ENCODE data around the gene MRTFB.

MRTFB gene

DNA sequence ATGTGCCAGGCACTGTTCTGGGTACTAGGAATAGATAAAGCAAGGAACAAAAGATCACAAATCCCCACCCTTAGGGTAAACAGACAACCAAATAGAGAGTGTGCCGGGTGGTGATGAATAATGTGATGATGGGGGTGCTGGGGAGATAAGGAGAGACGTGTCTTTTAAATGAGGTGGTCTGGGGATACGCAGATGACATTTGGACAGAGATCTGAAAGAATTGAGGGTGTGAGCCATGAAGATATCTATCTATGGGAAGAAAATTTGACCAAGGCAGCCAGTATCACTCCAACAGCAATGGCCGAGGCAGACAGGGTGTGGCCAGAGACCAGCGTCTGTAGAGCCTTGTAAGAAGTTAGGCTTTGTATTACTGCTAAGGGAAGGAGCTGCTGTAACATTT is 165.3 kb downstream of the MRTFB start:
- no peak for DNase-seq (ENCODE audit: low spot score)

DNA sequence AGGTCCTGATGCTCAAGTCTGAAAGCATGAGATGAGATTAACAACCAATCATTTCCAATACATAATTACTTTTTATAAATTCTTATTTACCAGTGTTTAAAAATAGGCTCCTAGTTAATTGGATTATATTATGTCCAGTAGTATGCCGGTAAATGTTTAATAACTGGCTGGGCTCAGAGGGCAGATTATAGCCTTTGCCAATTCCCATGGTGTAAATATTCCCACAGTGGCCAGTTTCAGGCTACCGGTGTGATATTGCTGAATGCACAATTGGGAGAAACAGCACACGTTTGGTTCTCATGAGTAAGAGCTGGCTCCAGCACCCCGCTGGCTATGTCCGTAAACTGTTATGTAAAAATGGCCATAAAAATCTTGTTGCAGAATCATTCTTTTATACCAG is 167.6 kb downstream of the MRTFB start:
- no peak for DNase-seq (ENCODE audit: low spot score)

DNA sequence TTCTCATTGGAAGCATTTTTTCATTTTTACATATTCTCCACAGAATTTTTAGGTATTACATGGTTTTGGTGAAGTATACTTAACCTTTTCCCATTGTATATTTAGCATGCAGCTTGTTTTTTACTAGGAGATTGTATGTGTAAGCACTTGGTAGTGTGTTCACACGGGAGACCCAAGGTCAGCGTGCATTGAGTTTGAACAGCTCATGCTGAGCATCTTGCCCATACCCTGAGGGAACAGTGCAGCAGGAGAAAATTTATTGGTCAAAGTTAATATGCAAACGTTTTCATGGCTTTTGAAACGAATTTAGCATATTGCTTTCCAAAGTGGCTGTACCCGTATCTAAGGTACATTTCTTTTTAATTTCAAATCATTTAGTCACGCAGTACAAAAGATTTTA is 168.7 kb downstream of the MRTFB start:
- no peak for DNase-seq (ENCODE audit: low spot score)

DNA sequence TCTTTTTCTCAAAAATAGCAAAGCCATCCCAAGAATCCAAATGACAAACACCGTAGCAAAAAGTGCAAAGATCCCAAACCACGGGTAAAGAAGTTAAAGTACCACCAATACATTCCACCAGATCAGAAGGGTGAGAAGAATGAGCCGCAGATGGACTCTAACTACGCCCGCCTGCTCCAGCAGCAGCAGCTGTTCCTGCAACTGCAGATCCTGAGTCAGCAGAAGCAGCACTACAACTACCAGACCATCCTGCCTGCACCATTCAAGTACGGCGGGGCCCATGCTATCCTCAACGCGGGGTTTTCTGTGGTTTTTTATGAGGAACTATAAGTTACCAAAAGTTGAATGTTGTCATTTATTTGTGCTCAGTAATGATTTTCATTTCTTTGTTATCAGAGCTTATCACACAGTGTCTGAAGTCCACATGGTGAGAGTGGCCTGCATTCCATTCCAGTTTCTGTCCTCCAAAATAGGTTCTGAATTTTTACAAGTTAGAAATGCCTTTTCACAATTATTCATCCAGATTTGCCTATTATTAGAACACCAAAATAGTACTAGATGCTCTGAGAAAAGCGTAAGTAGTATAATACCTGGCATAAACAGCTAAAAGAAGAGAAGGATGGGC is 169.2 kb downstream of the MRTFB start:
- no peak for DNase-seq (ENCODE audit: low spot score)

DNA sequence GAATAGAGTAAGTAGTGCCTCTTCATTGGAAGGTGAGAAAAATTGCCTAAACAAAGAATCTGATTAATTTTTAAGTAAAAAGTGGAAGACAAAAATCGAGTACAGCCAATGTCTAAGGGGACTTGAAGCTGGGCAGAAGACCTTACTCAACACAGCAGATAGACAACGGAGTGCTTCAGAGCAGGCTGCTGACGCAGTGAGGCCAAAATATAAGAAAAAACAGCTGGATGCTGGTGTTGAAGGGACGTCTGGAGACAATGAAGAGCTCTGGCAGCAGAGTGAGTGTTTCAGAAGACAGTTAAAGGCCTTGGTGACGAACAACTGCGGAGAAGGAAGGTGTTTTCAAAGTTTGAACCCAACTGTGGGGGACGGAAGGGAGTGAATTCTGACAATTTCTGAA is 169.8 kb downstream of the MRTFB start:
- DNase-seq (ENCODE audit: low spot score), result no peak

DNA sequence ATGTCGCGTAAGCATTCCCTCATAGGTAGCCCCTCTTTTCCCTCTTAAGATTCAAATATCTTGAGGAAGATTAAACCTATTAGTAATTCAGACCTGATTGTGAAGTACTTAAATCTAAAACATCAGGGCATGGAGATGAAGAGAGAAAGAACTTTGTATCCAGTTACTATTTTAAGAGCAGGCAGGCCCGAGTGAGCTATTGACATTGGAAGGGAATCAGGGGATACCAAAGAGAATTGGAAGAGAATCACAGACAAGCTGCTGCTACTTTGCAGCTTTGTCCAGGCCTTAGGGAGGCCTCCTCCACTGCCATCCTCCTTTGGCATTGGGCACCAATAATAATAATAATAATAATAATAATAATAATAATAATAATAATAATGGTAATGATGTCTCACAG is 170.5 kb downstream of the MRTFB start:
- DNase-seq (ENCODE audit: low spot score), result no peak

DNA sequence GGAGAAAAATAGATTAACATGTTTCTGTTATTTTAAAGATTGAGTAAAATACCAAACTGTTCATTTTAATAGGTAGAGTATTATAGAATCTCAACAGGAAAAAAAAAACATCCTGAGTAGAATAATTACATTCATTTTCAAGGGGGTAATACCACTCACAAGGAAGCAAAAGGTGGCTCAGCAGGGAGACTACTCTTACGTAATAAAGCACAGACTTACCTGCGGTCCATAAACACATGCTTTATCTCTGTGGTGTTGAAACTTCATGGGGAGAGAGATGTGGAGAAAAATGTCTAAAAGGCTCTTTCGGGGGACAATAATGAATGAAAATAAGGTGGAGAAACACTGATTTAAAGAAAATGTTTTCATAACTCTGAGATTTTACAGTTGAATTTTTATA is 171.7 kb downstream of the MRTFB start:
- no peak for DNase-seq (ENCODE audit: low spot score)

DNA sequence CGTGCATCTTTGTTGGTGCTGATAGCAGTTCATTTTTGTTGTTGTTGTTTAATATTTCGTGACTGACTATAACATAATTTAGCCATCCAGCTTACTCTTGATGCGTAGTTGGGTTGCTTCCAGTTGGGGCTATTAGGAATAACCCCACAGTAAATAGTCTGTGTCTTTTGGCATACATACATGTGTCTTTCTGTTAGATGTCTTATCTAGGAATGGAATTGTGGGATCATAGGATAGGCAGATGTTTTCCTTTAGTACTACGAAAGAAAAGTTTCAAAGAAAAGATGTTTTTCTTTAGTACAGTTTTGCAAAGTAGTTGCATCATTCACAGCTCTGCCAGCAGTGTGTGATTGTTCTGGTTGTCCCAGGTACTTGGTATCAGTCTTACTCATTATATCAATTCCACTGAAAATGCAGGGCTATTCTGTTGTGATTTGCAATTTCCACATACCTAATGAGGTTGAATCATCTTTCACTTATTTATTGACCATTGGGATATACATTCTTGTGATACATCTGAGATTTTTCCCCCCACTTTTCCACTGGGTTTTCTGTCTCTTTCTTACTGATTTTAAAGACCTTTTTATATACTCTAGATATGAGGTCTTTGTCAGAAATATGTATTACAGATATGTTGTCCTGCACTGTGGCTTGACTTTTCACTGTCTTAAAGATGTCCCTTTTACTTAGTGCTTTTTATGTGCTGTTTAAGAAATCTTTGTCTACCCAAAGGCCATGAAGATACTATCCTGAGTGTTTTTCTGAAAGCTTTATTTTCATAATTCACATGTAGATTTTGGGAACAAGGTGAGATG is 173.3 kb downstream of the MRTFB start:
- no peak for DNase-seq (ENCODE audit: low spot score)

DNA sequence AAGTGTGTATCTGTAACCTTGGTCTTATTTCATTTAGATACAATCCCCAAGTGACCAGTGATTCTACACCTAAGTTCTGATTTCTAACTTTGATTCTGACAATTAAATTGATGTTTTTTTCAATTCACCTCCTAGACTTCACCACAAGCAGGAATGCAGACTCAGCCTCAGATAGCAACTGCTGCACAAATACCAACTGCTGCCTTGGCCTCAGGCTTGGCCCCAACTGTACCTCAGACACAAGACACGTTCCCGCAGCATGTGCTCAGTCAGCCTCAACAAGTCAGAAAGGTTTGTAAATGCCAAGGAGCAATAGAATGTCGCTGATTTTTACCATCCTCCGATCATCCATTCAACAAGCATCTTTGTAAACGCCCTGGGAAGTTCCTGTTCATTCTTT is 177.7 kb downstream of the MRTFB start:
- no peak for DNase-seq (ENCODE audit: low spot score)

DNA sequence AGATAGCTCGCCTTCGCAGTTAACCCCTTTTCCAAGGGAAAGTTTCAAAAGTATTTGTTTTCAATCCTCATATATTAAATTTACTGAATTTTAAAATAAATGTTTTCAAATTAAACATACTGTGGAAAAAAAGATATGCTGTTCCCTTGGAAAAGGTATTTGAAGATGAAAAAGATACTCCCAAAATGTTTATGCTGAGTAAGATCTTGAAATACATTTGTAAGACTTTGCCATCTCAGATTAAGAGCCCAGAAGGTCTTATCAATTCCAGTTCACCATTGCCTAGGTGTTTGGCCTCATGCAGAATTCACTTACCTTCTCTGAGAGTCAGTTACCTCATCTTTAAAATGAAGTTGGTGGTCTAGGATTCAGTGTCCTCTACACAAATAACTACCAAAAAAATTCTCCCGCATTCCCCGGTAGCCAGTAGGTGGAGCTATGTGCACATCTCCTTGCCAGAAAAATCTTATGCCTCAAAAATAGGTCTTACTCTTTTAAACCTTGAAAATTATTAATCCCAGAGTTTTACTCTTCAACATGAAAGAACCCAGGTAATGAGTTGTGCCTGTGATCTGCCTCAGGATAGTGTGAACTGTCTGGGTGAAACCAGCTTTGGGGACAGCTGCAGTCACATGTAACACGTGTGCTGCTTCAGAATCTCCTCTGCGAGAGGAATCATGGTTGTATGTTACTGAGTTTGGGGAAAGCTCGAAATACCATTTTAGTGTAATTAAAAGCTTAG is 178.3 kb downstream of the MRTFB start:
- peak; percentile 76 for DNase-seq (ENCODE audit: low spot score)

DNA sequence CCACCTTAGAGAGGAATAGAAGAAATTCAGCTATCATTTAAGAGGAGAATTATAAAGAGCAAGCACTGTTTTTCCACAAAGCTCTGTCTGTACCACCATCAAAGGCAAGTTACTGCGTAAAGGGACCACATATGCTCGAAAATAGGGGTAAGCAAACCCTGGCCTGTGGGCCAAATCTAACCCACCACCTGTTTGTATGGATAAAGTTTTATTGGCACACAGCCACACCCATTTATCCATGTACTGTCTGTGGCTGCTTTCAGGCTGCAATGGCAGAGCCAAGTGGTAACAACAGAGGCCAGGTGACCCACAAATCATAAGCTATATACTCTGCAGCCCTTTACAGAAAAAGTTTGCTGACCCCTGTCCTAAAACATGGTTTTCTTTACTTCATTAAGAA is 180.3 kb downstream of the MRTFB start:
- DNase-seq (ENCODE audit: low spot score), result no peak

DNA sequence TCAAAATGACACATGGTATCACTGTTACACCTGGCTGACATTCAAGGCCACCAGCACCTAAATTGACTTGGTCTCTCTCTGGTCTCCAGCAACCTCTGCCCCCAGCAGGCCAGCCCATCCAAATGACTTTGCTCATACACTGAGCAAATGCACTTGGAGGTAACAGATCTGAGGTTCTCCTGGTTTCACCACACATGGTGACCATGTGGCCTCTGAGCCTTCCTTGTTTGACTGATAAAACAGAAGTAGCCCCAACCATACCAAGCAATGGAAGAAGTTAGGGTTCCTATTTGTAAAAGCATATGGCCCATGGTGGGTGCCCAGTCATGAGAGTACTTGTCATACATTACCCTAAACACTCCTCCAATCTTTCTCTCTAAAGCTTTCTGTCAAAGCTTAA is 181.7 kb downstream of the MRTFB start:
- no peak for DNase-seq (ENCODE audit: low spot score)

DNA sequence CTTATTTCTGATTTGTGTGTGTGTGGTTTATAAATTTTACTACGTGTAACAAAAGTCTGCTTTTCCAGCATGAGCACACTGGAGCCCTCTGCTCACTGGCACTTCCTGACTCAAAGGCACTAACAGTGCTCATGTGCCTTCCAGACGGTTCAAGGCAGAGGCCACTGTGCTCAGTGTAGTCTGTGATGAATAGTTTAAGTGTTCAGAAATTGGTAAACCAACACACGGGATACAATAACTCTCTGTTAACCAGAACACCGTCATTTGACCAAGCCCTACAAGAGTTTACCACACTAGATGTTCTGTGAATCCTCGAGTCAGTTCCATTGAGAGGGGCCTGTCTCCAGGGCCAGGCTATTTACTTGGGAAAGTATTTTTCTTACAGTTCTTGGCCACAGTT is 191.9 kb downstream of the MRTFB start:
- no peak for DNase-seq (ENCODE audit: low spot score)

DNA sequence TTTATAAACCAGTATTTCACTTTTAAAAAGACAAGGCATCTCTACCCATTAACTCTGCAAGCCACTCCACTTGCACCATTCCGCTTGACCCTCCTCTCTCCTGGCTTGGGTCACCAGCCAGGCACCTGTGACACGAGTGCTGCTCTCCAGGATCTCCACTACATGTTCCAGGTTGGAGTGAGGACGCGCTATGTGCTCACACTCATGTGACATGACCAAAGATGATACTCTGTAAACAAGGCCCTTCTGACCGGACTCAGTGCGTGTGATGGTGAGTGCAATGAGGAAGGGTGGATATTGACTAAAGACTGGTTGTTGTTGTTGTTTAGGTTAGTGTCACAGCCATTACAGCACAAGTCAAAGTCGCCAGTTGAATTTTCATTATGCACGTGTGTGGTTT is 192.7 kb downstream of the MRTFB start:
- no peak for DNase-seq (ENCODE audit: low spot score)

DNA sequence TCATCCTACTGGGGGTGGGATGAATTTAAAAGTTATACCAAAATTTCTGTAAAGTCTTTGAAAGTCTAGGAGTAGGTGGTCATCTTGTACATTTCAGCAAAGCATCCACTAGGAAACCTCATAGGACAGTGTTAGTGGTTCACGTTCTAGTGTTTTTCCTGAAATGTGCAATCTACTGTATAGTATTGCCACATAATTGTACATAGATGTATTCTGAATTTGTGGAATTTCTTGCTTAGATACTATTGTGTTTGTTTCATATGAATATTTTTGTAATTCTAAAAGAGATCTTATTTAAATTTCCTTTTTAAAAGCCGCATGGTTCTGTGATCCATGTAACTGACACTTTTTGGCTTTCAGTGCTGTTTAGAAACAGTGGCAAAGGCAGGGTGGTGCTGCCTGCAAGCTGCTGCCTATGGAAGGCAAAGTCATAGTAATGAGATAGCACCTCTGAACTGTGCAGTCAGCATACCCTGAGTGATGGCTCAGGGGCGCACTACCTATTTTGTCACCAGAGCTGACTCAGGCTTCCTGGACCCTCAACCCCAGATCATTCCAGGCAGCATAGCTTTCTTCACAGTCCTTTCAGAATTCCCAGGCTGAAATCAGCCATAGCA is 193.3 kb downstream of the MRTFB start:
- no peak for DNase-seq (ENCODE audit: low spot score)

DNA sequence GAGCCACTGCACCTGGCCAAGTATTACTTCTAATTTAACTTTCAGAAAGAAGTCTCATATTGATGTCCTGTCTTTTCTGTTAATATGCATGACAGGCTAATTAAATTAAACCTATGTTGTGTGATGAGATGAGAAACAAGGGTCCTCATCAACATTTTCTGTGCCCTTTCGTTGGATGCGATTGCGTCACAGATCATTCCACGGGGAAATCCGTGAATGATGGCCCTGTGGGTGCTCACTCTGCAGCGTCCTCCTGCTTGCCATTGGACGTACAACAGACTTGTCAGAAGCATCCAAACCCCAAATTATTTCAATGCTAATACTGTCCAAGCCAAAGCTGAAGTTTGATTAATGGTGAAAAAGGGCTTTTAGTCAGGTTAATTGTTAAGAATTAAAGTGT is 197.0 kb downstream of the MRTFB start:
- no peak for DNase-seq (ENCODE audit: low spot score)

DNA sequence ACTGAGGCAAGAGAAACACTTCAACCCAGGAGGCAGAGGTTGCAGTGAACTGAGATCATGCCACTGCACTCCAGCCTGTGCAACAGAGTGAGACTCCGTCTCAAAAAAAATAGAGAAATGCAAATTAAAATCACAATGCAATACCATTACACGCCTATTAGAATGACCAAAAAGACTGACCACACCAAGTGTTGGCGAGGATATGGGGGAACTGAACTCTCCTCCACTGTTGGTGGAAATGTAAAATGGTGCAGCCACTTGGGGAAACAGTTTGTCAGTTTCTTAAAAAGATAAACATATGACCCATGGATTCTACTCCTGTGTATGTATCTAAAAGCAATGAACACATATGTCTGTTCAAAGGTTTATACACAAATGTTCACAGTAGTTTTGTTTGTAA is 204.8 kb downstream of the MRTFB start:
- DNase-seq (ENCODE audit: low spot score), result no peak

DNA sequence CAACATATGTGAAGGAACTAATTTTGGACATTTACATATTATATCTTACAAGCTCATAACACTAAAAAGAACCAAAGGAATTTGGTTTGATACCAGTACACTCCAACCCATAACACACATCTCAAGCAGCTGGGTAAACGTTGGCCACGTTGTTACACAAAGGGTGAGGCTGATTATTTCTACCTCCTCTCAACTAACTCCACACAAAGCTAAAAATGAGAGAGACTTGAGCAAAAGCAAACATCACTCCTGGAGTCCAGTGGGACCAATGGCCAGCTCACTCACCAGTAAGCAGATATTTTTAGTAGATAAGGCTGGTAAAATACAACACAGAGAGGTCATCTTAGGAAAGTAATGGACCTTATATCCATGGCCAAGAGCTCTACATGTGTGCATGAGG is 207.6 kb downstream of the MRTFB start:
- DNase-seq (ENCODE audit: low spot score), result no peak

DNA sequence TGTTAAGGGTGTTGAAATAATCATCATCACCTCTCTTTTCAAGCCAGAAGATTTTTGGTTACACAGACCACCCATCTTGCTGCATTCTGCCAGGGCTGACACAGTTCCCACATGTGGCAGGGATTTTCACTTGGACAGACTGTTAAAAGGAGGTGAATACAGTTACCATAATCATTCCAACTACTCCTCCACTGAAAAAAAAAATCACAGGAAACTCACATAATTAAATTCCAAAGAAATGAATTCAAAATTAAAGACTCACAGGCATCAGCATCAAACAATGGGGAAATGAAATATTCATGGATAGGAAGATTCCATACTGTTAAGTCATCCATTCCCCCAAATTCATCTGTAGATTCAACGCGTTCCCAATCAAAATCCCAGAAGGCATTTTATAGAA is 209.4 kb downstream of the MRTFB start:
- no peak for DNase-seq (ENCODE audit: low spot score)

DNA sequence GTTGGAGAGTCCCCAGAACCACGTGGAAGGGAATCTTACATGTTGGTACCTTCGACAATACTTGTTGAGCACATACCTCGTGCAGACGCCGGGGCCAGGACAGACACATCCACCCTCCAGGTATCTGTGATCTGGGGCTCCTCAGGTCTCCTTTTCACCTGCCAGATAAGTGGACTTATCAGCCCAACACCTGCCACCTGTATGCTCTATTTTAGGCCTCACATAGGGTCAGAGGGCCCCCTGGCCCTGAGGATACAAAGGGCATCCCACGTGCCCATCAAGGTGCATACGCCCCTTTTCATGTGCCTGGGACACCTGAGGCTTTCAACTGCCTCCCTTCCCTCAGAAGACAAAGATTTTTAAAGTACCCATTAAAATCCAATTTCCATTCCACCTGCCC is 212.7 kb downstream of the MRTFB start:
- no peak for DNase-seq (ENCODE audit: low spot score)

DNA sequence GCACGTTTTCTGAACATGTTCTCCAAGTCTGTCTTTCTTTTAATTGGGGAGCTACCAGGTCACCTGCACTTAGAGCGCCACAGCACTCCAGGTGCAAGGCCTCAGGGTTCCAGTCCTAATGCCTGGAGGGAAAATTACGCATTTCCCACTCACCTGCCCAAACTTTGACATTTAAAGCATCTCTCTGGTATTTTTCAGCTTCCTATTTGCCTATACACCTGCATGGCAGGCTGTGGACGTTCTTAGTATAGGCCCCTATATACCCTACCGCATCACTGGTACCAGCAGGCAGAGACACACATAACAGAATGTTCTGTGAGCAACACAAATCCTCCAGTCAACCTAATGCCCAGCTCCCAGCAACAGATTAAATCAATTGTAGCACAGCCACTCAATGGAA is 213.3 kb downstream of the MRTFB start:
- no peak for DNase-seq (ENCODE audit: low spot score)

DNA sequence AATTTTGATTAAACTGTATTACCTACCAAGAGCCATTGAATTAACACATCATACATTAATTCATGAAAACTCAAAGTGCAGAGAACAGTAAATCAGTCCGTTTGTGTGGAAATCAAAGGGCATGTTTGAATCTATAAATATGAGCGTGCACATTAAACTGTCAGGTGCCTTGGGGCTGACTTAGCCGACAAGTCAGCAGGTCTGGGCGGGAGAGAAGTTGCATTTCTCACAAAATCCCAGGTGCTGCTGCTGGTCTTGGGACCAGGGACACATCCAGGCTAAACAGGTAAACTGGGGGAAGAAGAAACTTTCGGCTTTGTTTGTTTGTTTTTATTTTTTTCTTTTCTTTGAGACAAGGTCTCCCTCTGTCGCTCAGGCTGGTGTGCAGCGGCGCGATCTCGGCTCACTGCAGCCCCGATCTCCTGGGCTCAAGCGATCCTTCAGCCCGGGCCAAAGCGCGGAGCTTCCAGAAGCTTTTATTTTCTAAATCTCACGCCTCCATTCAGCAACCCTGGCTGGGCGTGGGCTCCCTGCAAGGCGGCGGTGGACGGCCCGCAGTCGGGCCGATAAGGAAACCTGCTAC is 213.9 kb downstream of the MRTFB start:
- DNase-seq (ENCODE audit: low spot score), result no peak
